Measurements from ENCODE around the gene CST4.
"Not testable (repeated sequence)": the region's sequence is repeated elsewhere in the genome, so short reads cannot be mapped to it uniquely, and the experiment has no call there.

DNA sequence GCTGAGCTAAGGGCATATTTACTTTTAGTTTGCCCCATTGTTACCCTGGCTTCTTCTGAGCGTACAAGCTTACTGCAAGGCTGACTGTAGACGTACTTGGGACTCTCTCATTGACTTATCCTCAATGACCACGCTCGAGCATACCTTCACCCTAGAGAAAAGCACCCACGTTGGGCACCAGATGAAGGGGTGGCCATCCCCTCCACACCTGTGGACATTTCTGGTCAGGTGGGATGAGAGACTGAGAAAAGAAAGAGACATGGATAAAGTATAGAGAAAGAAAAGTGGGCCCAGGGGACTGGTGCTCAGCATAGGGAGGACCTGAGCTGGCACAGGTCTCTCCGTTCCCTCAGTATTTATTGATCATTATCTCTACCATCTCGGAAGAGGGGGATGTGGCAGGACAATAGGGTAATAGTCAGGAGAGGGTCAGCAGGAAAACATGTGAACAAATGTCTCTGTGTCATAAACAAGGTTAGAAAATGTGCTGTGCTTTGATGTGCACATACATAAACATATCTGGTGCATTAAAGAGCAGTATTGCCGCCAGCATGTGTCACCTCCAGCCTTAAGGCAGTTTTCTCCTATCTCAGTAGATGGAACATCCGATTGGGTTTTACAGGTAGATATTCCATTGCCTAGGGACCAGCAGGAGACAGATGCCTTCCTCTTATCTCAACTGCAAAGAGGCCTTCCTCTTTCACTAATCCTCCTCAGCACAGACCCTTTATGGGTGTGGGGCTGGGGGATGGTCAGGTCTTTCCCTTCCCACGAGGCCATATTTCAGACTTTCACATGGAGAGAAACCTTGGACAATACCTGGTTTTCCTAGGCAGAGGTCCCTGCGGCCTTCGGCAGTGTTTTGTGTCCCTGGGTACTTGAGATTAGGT, 5.6 kb upstream of the CST4 start:
- not testable (repeated sequence) for TF ChIP-seq CTCF (IDR thresholded peaks at IDR 0.05; ENCODE audit: extremely low read depth in 1 of 2, insufficient read depth in 1 of 2, low read depth in 1 of 2, low read length in 2 of 2); POLR2AphosphoS5 (IDR thresholded peaks at IDR 0.05; ENCODE audit: insufficient read depth, low read depth, low read length); FOS (IDR thresholded peaks at IDR 0.05; ENCODE audit: borderline replicate concordance, insufficient read depth, low read length)
